ENCODE data around the gene ZNF804B.

ZNF804B gene

GRCh38 chr7:89060234-89060633, 300.7 kb downstream of the ZNF804B start:
- H3K4me3 ChIP-seq (ENCODE audit: low read length): no peak overlapping the region
- no peak for TF ChIP-seq CTCF (conservative IDR thresholded peaks at IDR 0.05; ENCODE audit: low read depth, low read length)
- no peak for DNase-seq (ENCODE audit: low read depth)

GRCh38 chr7:89064831-89065230, 305.3 kb downstream of the ZNF804B start:
- TF ChIP-seq CTCF (conservative IDR thresholded peaks at IDR 0.05; ENCODE audit: low read depth, low read length): no peak
- no peak overlapping the region for H3K4me3 ChIP-seq (ENCODE audit: low read length)
- DNase-seq (ENCODE audit: low read depth): peak; percentile 7

- no peak for TF ChIP-seq CTCF (conservative IDR thresholded peaks at IDR 0.05; ENCODE audit: low read depth, low read length)
- no peak for DNase-seq (ENCODE audit: low read depth)
Measured at GRCh38 chr7:89067048-89067447, 307.5 kb downstream of the ZNF804B start.

GRCh38 chr7:89072081-89072480, 312.6 kb downstream of the ZNF804B start:
- H3K4me3 ChIP-seq (ENCODE audit: low read length): no peak overlapping the region
- TF ChIP-seq CTCF (conservative IDR thresholded peaks at IDR 0.05; ENCODE audit: low read depth, low read length): no peak
- peak; percentile 18 for DNase-seq (ENCODE audit: low read depth)

More at GRCh38 chr7:89067048-89067447, 307.5 kb downstream of the ZNF804B start:
- no peak overlapping the region for H3K4me3 ChIP-seq (ENCODE audit: low read length)

GRCh38 chr7:89073776-89074175, 314.3 kb downstream of the ZNF804B start:
- no peak for TF ChIP-seq CTCF (conservative IDR thresholded peaks at IDR 0.05; ENCODE audit: low read depth, low read length)
- no peak overlapping the region for H3K4me3 ChIP-seq (ENCODE audit: low read length)
- no peak for DNase-seq (ENCODE audit: low read depth)

- no peak for TF ChIP-seq CTCF (conservative IDR thresholded peaks at IDR 0.05; ENCODE audit: low read depth, low read length)
- no peak for DNase-seq (ENCODE audit: low read depth)
- no peak overlapping the region for H3K4me3 ChIP-seq (ENCODE audit: low read length)
Measured at GRCh38 chr7:89077992-89078391, 318.5 kb downstream of the ZNF804B start.

GRCh38 chr7:89085580-89085979, 326.1 kb downstream of the ZNF804B start:
- TF ChIP-seq CTCF (conservative IDR thresholded peaks at IDR 0.05; ENCODE audit: low read depth, low read length): no peak
- DNase-seq (ENCODE audit: low read depth): no peak

More at GRCh38 chr7:89085580-89085979, 326.1 kb downstream of the ZNF804B start:
- no peak overlapping the region for H3K4me3 ChIP-seq (ENCODE audit: low read length)
